ENCODE results near the gene SORBS1. TPM values are rescaled to one million over a fixed set of nuclear protein-coding genes. Genes with fewer than 3 reads are reported as not detected.

The SORBS1 gene
- total RNA-seq, 2 experiments from 2014 or later: 0.13 to 0.70 TPM

DNA sequence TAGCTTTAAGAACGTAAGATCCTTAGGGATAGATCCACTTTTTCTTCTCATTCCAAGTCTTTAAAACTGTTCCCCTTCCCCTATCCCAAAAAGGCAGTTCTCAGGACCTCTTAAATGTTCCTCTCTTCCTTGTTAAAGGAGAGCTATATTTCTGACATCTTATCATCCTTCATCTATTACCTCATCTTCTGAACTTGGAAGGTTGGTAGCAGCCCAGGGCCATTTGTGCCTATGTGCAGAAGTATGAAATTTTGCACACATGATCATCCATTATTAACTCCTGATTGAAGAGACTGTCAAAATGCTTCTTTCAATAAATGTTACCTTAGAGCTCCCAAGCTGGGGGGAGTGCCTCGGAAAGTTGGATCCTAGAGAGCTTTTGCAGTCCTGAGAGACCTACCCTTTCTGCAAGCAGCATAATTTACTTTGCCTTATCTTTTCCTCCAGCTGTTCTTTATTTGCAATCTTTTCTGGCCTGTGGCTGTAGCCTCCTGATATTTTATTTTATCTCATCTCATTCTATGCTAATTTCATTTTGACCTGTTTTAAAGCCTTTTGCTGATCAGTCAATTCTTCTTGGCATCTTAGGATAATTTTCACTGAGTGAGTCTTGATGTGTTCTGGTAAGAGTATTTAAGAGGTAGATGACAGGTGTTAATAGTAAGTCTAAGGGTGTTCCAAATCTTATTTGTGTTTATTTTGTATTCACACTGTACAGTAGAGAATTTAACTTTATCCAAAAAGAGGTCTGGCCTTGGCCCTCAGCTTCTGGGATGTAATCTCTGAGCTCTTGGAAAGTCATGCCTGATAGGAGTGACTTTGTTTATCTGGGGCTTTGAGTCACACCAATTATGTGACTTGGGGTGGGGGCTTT is 135.3 kb downstream of the SORBS1 start:
- Mint-ChIP-seq H3K36me3 (ENCODE audit: low read depth) (no peaks in the 10 kb centered on the region), H3K4me3 (no peak overlapping the region), H3K27me3 (no peaks in the 10 kb centered on the region), H3K4me1 (ENCODE audit: low read depth) (no peaks in the 10 kb centered on the region), H3K27ac (no peak overlapping the region), H3K9me3 (no peaks in the 10 kb centered on the region)
- no peak for ATAC-seq
- CTCF ChIA-PET: interaction anchor here (1.0 to 1.8 kb wide), 5 partner anchors 18 to 174 kb away, joined by 3 to 8 read pairs (median 4); no protein-coding TSS in a partner anchor
- no peak for DNase-seq
- TF ChIP-seq, protein P1, sequence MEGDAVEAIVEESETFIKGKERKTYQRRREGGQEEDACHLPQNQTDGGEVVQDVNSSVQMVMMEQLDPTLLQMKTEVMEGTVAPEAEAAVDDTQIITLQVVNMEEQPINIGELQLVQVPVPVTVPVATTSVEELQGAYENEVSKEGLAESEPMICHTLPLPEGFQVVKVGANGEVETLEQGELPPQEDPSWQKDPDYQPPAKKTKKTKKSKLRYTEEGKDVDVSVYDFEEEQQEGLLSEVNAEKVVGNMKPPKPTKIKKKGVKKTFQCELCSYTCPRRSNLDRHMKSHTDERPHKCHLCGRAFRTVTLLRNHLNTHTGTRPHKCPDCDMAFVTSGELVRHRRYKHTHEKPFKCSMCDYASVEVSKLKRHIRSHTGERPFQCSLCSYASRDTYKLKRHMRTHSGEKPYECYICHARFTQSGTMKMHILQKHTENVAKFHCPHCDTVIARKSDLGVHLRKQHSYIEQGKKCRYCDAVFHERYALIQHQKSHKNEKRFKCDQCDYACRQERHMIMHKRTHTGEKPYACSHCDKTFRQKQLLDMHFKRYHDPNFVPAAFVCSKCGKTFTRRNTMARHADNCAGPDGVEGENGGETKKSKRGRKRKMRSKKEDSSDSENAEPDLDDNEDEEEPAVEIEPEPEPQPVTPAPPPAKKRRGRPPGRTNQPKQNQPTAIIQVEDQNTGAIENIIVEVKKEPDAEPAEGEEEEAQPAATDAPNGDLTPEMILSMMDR (IDR thresholded peaks at IDR 0.05): no peak
- intact Hi-C loops (cut with micrococcal nuclease): no loop called here
- POLR2A ChIA-PET: no interaction called here

DNA sequence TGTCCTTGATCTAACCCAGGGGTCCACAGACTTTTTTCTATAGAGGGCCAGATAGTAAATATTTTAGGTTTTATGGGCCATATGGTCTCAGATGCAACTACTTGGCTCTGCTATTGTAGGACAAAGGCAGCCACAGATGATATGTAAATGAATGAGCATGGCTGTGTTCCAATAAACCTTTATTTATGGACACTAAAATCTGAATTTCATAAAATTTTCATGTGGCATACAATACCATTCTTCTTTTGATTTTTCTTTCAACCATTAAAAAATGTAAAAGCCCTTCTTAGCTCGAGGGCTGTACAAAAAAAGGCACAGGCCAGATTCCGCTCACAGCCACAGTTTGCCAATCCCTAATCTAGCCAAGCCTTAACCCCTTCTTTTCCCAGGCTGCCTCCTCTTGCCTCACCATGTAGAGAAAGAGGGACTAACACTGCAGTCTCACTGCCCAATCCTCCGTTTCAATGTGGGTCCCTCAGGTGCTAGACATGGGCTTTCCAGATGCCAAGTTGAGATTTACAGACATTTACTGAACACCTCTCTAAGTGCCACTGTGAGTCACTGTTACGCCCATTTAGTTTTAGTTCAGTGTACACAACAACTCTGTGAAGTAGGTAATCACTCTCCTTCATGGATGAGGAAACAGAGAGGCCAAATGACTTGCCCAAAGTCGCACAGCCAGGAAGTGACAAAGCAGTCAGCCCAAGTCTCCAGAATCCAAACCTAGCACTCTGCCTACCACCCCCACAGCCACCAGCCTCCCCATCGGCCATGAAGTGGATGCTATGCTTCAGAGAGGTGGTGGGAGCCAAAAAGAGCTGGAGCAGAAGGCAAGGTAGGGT is 137.8 kb downstream of the SORBS1 start:
- ATAC-seq: no peak
- no peaks in the 10 kb centered on the region for H3K27me3 Mint-ChIP-seq
- intact Hi-C loops (cut with micrococcal nuclease): no loop called here
- no peak overlapping the region for H3K27ac Mint-ChIP-seq
- H3K36me3 Mint-ChIP-seq (ENCODE audit: low read depth): no peaks in the 10 kb centered on the region
- H3K9me3 Mint-ChIP-seq: no peaks in the 10 kb centered on the region
- no peaks in the 10 kb centered on the region for H3K4me1 Mint-ChIP-seq (ENCODE audit: low read depth)
- TF ChIP-seq, protein P1 (IDR thresholded peaks at IDR 0.05): no peak
- H3K4me3 Mint-ChIP-seq: no peak overlapping the region
- DNase-seq: no peak
- ChIA-PET CTCF (interaction anchor here (0.7 to 1.2 kb wide), 2 partner anchors 49 to 290 kb away, joined by 3 read pairs; no protein-coding TSS in a partner anchor), POLR2A (no interaction called here)

DNA sequence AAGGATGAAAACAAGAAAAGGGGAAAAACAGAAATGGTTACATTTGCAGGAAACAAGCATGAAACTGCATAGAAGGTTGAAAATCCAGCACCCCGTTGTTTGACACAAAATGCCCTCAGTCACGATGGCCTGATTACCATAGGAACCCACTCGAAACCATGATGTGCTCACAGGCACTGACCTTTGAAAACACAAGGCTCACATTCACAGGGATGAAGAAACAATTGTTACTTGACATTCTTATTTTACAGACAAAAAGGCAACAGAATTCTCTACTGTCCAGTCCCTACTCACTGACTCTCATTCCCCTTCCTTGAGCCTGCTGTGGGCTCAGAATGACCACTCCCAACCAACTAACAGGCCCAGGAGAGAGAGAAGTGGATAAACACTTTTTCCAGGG is 138.9 kb downstream of the SORBS1 start:
- ChIA-PET CTCF (interaction anchor here (5.0 kb wide), 1 partner anchor 8 kb away, joined by 29 read pairs; no protein-coding TSS in a partner anchor), POLR2A (no interaction called here)
- no peak for ATAC-seq
- H3K27me3 Mint-ChIP-seq: no peaks in the 10 kb centered on the region
- H3K4me1 Mint-ChIP-seq (ENCODE audit: low read depth): no peaks in the 10 kb centered on the region
- H3K36me3 Mint-ChIP-seq (ENCODE audit: low read depth): no peaks in the 10 kb centered on the region
- no peaks in the 10 kb centered on the region for H3K9me3 Mint-ChIP-seq
- TF ChIP-seq, protein P1 (IDR thresholded peaks at IDR 0.05): no peak
- intact Hi-C loops (cut with micrococcal nuclease): no loop called here
- H3K4me3 Mint-ChIP-seq: no peak overlapping the region
- no peak overlapping the region for H3K27ac Mint-ChIP-seq
- no peak for DNase-seq

DNA sequence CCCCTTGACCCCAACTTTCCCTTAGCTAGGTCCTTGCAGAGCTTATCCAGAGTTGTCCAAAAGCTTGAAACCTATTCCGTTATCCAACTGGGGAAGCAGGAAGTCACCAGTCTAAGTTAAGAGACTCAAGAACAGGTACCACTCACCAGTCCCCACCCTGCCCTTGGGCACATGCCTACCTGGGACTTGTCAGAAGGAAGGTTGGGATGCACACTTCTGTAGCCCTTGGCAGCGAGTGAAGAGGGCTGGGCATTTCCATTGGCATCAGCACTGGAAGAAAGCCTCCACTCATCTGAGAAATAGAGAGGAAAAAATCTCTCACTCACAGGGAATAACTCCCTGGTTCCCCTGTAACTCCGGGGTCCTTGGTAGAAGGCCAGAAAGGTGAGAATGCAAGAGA is 139.4 kb downstream of the SORBS1 start:
- POLR2A ChIA-PET: no interaction called here
- intact Hi-C loops (cut with micrococcal nuclease): no loop called here
- CTCF ChIA-PET: interaction anchor here (5.0 kb wide), 1 partner anchor 9 kb away, joined by 29 read pairs; no protein-coding TSS in a partner anchor
- H3K4me3 Mint-ChIP-seq: no peak overlapping the region
- TF ChIP-seq, protein P1 (IDR thresholded peaks at IDR 0.05): no peak
- no peaks in the 10 kb centered on the region for H3K9me3 Mint-ChIP-seq
- ATAC-seq: no peak
- H3K4me1 Mint-ChIP-seq (ENCODE audit: low read depth): no peaks in the 10 kb centered on the region
- H3K27me3 Mint-ChIP-seq: no peaks in the 10 kb centered on the region
- no peaks in the 10 kb centered on the region for H3K36me3 Mint-ChIP-seq (ENCODE audit: low read depth)
- no peak for DNase-seq
- no peak overlapping the region for H3K27ac Mint-ChIP-seq
